HepG2 (cell line): ENCODE measurements around the gene INPP4B. TPM values are rescaled to one million over a fixed set of nuclear protein-coding genes. Genes with fewer than 3 reads are reported as not detected.

Source experiments
- ATAC-seq: fragments of 200-7000 bp; cut with Tn5 transposase; 3 replicates; pipeline ENCODE4 v1.9.1; 2020; ENCODE audit warnings: mild to moderate bottlenecking, moderate library complexity
- BruUV-seq: library from RNA; stranded (reverse); fragments of 400-500 nt; replicated peaks from 2 replicates; lab custom pipeline; 2021; lab: Mats Ljungman, UMichigan
- CTCF ChIA-PET: fragments of 300-600 bp; formaldehyde crosslinking; extraction: SDS; loops from one replicate; lab custom pipeline; 2021; ENCODE audit warnings: low total read pairs, inconsistent platforms, low intra/inter-chr PET ratio; lab: Yijun Ruan, JAX
- POLR2A ChIA-PET: fragments of 350-600 bp; sonication (Branson Sonifier 250); formaldehyde crosslinking; loops from one replicate; lab custom pipeline; 2020; ENCODE audit warnings: antibody characterized with exemption, inconsistent platforms; lab: Yijun Ruan, JAX
- DNase-seq: peaks from one replicate; pipeline ENCODE4 v3.0.0-alpha.2; 2015; ENCODE audit warnings: low spot score
- FAIRE-seq: peaks from 3 replicates; lab custom pipeline; 2011; peaks lifted over from hg19 to GRCh38; lab: Jason Lieb, UNC
- H2AFZ ChIP-seq: one replicate; pipeline ENCODE4 v1.6.1; 2011; ENCODE audit warnings: low read length, inconsistent platforms
- H3K27ac ChIP-seq: fragments of 300-600 bp; 3 replicates; pipeline ENCODE4 v1.8.0; 2011; ENCODE audit warnings: mixed run types, mild to moderate bottlenecking, mixed read lengths, low read length, inconsistent platforms; ENCODE audit not compliant: insufficient read depth; ENCODE audit errors: extremely low read length
- H3K27me3 ChIP-seq, 2 experiments: fragments of 200-600 bp in 1 of 2; 2 replicates in 1 of 2; 3 replicates in 1 of 2; pipeline versions ENCODE4 v1.6.0 to v1.8.0; 2011; ENCODE audit warnings: low read length in 2 of 2, mild to moderate bottlenecking in 2 of 2, moderate library complexity in 2 of 2, inconsistent platforms in 1 of 2; ENCODE audit not compliant: insufficient read depth in 2 of 2, control insufficient read depth in 1 of 2
- H3K36me3 ChIP-seq, 2 experiments: fragments of 200-600 bp in 1 of 2; replicated peaks in 1 of 2; 2 replicates in 1 of 2; 3 replicates in 1 of 2; pipeline versions ENCODE4 v1.5.1 to v1.8.0; 2011; ENCODE audit warnings: low read length in 2 of 2, inconsistent platforms in 1 of 2; ENCODE audit not compliant: insufficient read depth in 2 of 2, control insufficient read depth in 1 of 2
- H3K4me1 ChIP-seq: 2 replicates; pipeline ENCODE4 v1.5.1; 2012; ENCODE audit warnings: low read length, inconsistent platforms; ENCODE audit not compliant: insufficient read depth
- H3K4me2 ChIP-seq: 2 replicates; pipeline ENCODE4 v1.6.0; 2011; ENCODE audit warnings: low read depth, low read length, inconsistent platforms
- H3K4me3 ChIP-seq, 3 experiments: fragments of 200-600 bp in 1 of 3; sonication (generic), shearing (Covaris generic) in 1 of 3; replicated peaks in 1 of 3; 2 replicates each; pipeline ENCODE4 v1.5.1; 2011 to 2016; ENCODE audit warnings: low read length in 3 of 3, inconsistent platforms in 2 of 3, low read depth in 2 of 3, mild to moderate bottlenecking in 2 of 3, control low read depth in 1 of 3, mixed read lengths in 1 of 3; ENCODE audit not compliant: insufficient read depth in 1 of 3
- H3K79me2 ChIP-seq: one replicate; pipeline ENCODE4 v1.6.1; 2011; ENCODE audit warnings: low read length, inconsistent platforms; ENCODE audit not compliant: insufficient read depth
- H3K9ac ChIP-seq: 2 replicates; pipeline ENCODE4 v1.6.0; 2011; ENCODE audit warnings: mild to moderate bottlenecking, low read depth, low read length, inconsistent platforms; ENCODE audit not compliant: insufficient read depth
- H3K9me3 ChIP-seq: 2 replicates; pipeline ENCODE4 v1.5.1; 2012; ENCODE audit warnings: mild to moderate bottlenecking, low read length
- H4K20me1 ChIP-seq: 2 replicates; pipeline ENCODE4 v1.6.0; 2011; ENCODE audit warnings: inconsistent platforms, mild to moderate bottlenecking, low read length, moderate library complexity; ENCODE audit not compliant: insufficient read depth
- BCLAF1 ChIP-seq: fragments of 450-650 bp; IDR thresholded peaks from 2 replicates; pipeline ENCODE4 v1.6.1; 2017; ENCODE audit warnings: mild to moderate bottlenecking
- MAX ChIP-seq: IDR thresholded peaks from 2 replicates; pipeline ENCODE4 v1.6.1; 2012; ENCODE audit warnings: inconsistent platforms
- MIER2 ChIP-seq: IDR thresholded peaks from 2 replicates; pipeline ENCODE4 v1.6.1; 2016; ENCODE audit warnings: missing biosample characterization, missing genetic modification reagents
- NFRKB ChIP-seq: fragments of 450-650 bp; IDR thresholded peaks from 2 replicates; pipeline ENCODE4 v1.6.1; 2017
- PAXIP1 ChIP-seq: sonication (generic); formaldehyde crosslinking; conservative IDR thresholded peaks from 2 replicates; pipeline ENCODE4 v1.4.0; 2020; ENCODE audit warnings: mild to moderate bottlenecking, missing genetic modification reagents, moderate library complexity
- PBX2 ChIP-seq: IDR thresholded peaks from 2 replicates; pipeline ENCODE4 v1.6.1; 2016; ENCODE audit warnings: control low read depth
- PRDM15 ChIP-seq: sonication (generic); formaldehyde crosslinking; IDR thresholded peaks from 2 replicates; pipeline ENCODE4 v1.4.0; 2020; ENCODE audit warnings: missing genetic modification reagents
- RFX1 ChIP-seq: fragments of 450-650 bp; IDR thresholded peaks from 2 replicates; pipeline ENCODE4 v1.6.1; 2017
- TBX3 ChIP-seq: fragments of 450-650 bp; IDR thresholded peaks from 2 replicates; pipeline ENCODE4 v1.6.1; 2017; ENCODE audit warnings: antibody characterized with exemption, mild to moderate bottlenecking, inconsistent platforms, borderline replicate concordance
- ZEB1 ChIP-seq: IDR thresholded peaks from 2 replicates; pipeline ENCODE4 v1.6.1; 2012; ENCODE audit warnings: mild to moderate bottlenecking, low read depth, inconsistent platforms; ENCODE audit not compliant: insufficient replicate concordance
- ZNF136 ChIP-seq: sonication (generic); formaldehyde crosslinking; IDR thresholded peaks from 2 replicates; pipeline ENCODE4 v1.8.1; 2022; ENCODE audit warnings: low read depth, mild to moderate bottlenecking, moderate library complexity, missing genetic modification reagents
- ZNF362 ChIP-seq: sonication (generic); formaldehyde crosslinking; IDR thresholded peaks from 2 replicates; pipeline ENCODE4 v1.4.0; 2020; ENCODE audit warnings: missing genetic modification reagents, mild to moderate bottlenecking, borderline replicate concordance
- ZNF703 ChIP-seq: sonication (generic); formaldehyde crosslinking; IDR thresholded peaks from 2 replicates; pipeline ENCODE4 v1.5.1; 2020; ENCODE audit warnings: missing genetic modification reagents, mild to moderate bottlenecking, moderate library complexity, borderline replicate concordance
- WGBS: methylation state at CpG from one replicate; pipeline ENCODE4 v1.1.6; 2017; ENCODE audit warnings: low lambda C conversion rate; 5-methylcytosine and 5-hydroxymethylcytosine counted together
- in situ Hi-C: cut with HindIII; loops from 2 replicates; pipeline ENCODE4 v1.10.0; 2017; ENCODE audit warnings: low pct_unique_long_range_greater_than_20kb; ENCODE audit not compliant: extremely low pct_ligation_motif_present
- intact Hi-C: fragments of 100-400 bp; cut with micrococcal nuclease; formaldehyde crosslinking; loops from one replicate; pipeline ENCODE4 v1.10.0; 2022; ENCODE audit not compliant: unreplicated experiment
- polyA plus RNA-seq, 8 experiments: library from polyadenylated mRNA; depleted of rRNA in 3 of 8; stranded (reverse) in 7 of 8; unstranded in 1 of 8; fragments of >200 nt; fragmentation: Illumina TruSeq in 4 of 8; extraction: Trizol in 4 of 8; gene quantifications; 2 replicates each; pipeline versions ENCODE4 v1.2.1 to v1.2.3, GENCODE V29; 2011 to 2016; ENCODE audit warnings: low read depth in 4 of 8, missing spikeins in 1 of 8, mixed read lengths in 1 of 8; ENCODE audit not compliant: insufficient read depth in 1 of 8
- total RNA-seq, 5 experiments: library from RNA; depleted of rRNA; stranded (reverse); fragments of >200 nt; fragmentation: Illumina TruSeq; extraction: Trizol; gene quantifications; 2 replicates each; pipeline ENCODE4 v1.2.3, GENCODE V29; 2016; ENCODE audit warnings: low read depth in 1 of 5

The INPP4B gene
- total and polyA plus RNA-seq, 2 of the 13 experiments (the other 11 are each of a cell fraction or from before 2014, with no cell fraction given) = not detected

- Histone ChIP-seq H4K20me1 (no peaks in the 10 kb centered on the region), H3K4me3 (no peak overlapping the region), H2AFZ (no peak overlapping the region), H3K79me2 (no peaks in the 10 kb centered on the region), H3K9me3 (no peaks in the 10 kb centered on the region)
- CTCF ChIA-PET = no interaction called here
- intact Hi-C loops = no loop called here
- no peak for ATAC-seq
- no TSS peak for BruUV-seq
- TF ChIP-seq MIER2 (CRISPR knock-in tag) (no peak), ZNF703 (CRISPR knock-in tag) (no peak), TBX3 (no peak), PAXIP1 (CRISPR knock-in tag) (no peak), ZEB1 (no peak), MAX (no peak), NFRKB (no peak), ZNF136 (CRISPR knock-in tag) (no peak), PBX2 (CRISPR knock-in tag) (no peak), ZNF362 (CRISPR knock-in tag) (no peak), BCLAF1 (no peak), PRDM15 (CRISPR knock-in tag) (no peak), RFX1 (no peak)
- TF ChIP-seq, all 625 proteins: peak for 0
- in situ Hi-C loops = no loop called here
- POLR2A ChIA-PET = no interaction called here
- H3K4me1 ChIP-seq = no peaks in the 10 kb centered on the region
- FAIRE-seq = no peak
- H3K9ac ChIP-seq = no peak overlapping the region
- no peaks in the 10 kb centered on the region for H3K36me3 ChIP-seq
- no peak overlapping the region for H3K27ac ChIP-seq
- no peak for DNase-seq
- H3K27me3 ChIP-seq = no peaks in the 10 kb centered on the region
- H3K4me2 ChIP-seq = no peak overlapping the region
- 3% methylated on average over 3 of the region's 3 CpGs for WGBS
Measured at GRCh38 chr4:142230991-142231390, 615.1 kb downstream of the INPP4B start.
